HCT116 (cell line): ENCODE measurements around the gene MBTPS2. TPM values are rescaled to one million over a fixed set of nuclear protein-coding genes. Genes with fewer than 3 reads are reported as not detected.

Source experiments
- ATAC-seq: fragments of 200-7000 bp; cut with Tn5 transposase; 2 replicates; pipeline ENCODE4 v1.9.1; 2020; ENCODE audit warnings: mild to moderate bottlenecking, moderate library complexity
- BruUV-seq: library from RNA; stranded (reverse); fragments of 400-500 nt; replicated peaks from 2 replicates; lab custom pipeline; 2021; lab: Mats Ljungman, UMichigan
- CTCF ChIA-PET: fragments of 300-600 bp; sonication (Branson Sonifier 250); formaldehyde crosslinking; loops from one replicate; lab custom pipeline; 2021; ENCODE audit warnings: antibody characterized with exemption; lab: Charles Lee
- POLR2A ChIA-PET: fragments of 300-600, 350-600 bp; sonication (Branson Sonifier 250); formaldehyde crosslinking; loops from one replicate; lab custom pipeline; 2021; ENCODE audit warnings: antibody characterized with exemption; lab: Charles Lee
- RAD21 ChIA-PET, 2 experiments: fragments of 300-600 bp; sonication (Branson Sonifier 250); formaldehyde crosslinking; loops; one replicate each; lab custom pipeline; 2023; ENCODE audit warnings: low total read pairs in 2 of 2; ENCODE audit not compliant: uncharacterized antibody in 2 of 2, unreplicated experiment in 2 of 2, low non-redundant PET in 1 of 2; lab: Charles Lee
- DNase-seq: peaks from one replicate; pipeline ENCODE4 v3.0.0-alpha.2; 2010; ENCODE audit warnings: low read depth, low spot score
- H2AFZ ChIP-seq: fragments of 200-600 bp; shearing (Covaris generic), sonication (generic); 2 replicates; pipeline ENCODE4 v1.6.1; 2017; ENCODE audit warnings: low read depth, mixed run types, mixed read lengths, antibody characterized with exemption, low read length; ENCODE audit not compliant: poor library complexity, severe bottlenecking
- H3K27ac ChIP-seq: 2 replicates; pipeline ENCODE4 v1.5.1; 2012; ENCODE audit warnings: low read depth, low read length
- H3K27me3 ChIP-seq: fragments of 200-600 bp; sonication (generic); 2 replicates; pipeline ENCODE4 v1.6.1; 2016; ENCODE audit warnings: mixed run types, low read length, mixed read lengths; ENCODE audit not compliant: insufficient read depth
- H3K36me3 ChIP-seq, 2 experiments: fragments of 200-500 bp in 1 of 2; fragments of 200-600 bp in 1 of 2; sonication (Bioruptor generic) in 1 of 2; sonication (generic) in 1 of 2; 2 replicates each; pipeline versions ENCODE4 v1.5.1 to v1.6.1; 2014 to 2016; ENCODE audit warnings: low read length in 2 of 2, inconsistent platforms in 1 of 2, mixed read lengths in 1 of 2, mixed run types in 1 of 2; ENCODE audit not compliant: insufficient read depth in 2 of 2, control insufficient read depth in 1 of 2
- H3K4me1 ChIP-seq, 2 experiments: fragments of 200-600 bp in 1 of 2; sonication (generic) in 1 of 2; 2 replicates each; pipeline versions ENCODE4 v1.5.1 to v1.6.1; 2012 to 2017; ENCODE audit warnings: low read length in 2 of 2, inconsistent platforms in 1 of 2, mild to moderate bottlenecking in 1 of 2, mixed read lengths in 1 of 2, mixed run types in 1 of 2, moderate library complexity in 1 of 2; ENCODE audit not compliant: insufficient read depth in 2 of 2, control insufficient read depth in 1 of 2
- H3K4me2 ChIP-seq: fragments of 200-600 bp; sonication (generic); 2 replicates; pipeline ENCODE4 v1.6.1; 2017; ENCODE audit warnings: mixed run types, low read length, mixed read lengths
- H3K4me3 ChIP-seq, 2 experiments: fragments of 200-600 bp in 1 of 2; sonication (generic) in 1 of 2; replicated peaks in 1 of 2; 2 replicates each; pipeline ENCODE4 v1.5.1; 2011 to 2016; ENCODE audit warnings: low read length in 2 of 2, control low read depth in 1 of 2, low read depth in 1 of 2, mild to moderate bottlenecking in 1 of 2, mixed read lengths in 1 of 2, mixed run types in 1 of 2
- H3K79me2 ChIP-seq: fragments of 200-600 bp; sonication (generic); 2 replicates; pipeline ENCODE4 v1.6.1; 2017; ENCODE audit warnings: mild to moderate bottlenecking, mixed run types, low read length, moderate library complexity, mixed read lengths; ENCODE audit not compliant: insufficient read depth
- H3K9ac ChIP-seq: fragments of 200-600 bp; sonication (generic); 2 replicates; pipeline ENCODE4 v1.6.1; 2016; ENCODE audit warnings: low read length, mixed read lengths
- H3K9me2 ChIP-seq: fragments of 200-600 bp; sonication (generic), shearing (Covaris generic); 2 replicates; pipeline ENCODE4 v1.6.1; 2017; ENCODE audit warnings: mixed run types, mild to moderate bottlenecking, moderate library complexity; ENCODE audit not compliant: insufficient read depth
- H3K9me3 ChIP-seq, 2 experiments: fragments of 200-500 bp in 1 of 2; fragments of 200-600 bp in 1 of 2; sonication (Bioruptor generic) in 1 of 2; sonication (generic) in 1 of 2; 2 replicates each; pipeline ENCODE4 v1.6.1; 2014 to 2017; ENCODE audit warnings: low read length in 2 of 2, mixed read lengths in 2 of 2, inconsistent platforms in 1 of 2, low read depth in 1 of 2, mild to moderate bottlenecking in 1 of 2, mixed run types in 1 of 2, moderate library complexity in 1 of 2; ENCODE audit not compliant: control insufficient read depth in 1 of 2, insufficient read depth in 1 of 2
- H4K20me1 ChIP-seq: fragments of 200-600 bp; sonication (generic), shearing (Covaris generic); 2 replicates; pipeline ENCODE4 v1.6.1; 2017; ENCODE audit warnings: mixed run types, mild to moderate bottlenecking, moderate library complexity; ENCODE audit not compliant: insufficient read depth
- ATF3 ChIP-seq: IDR thresholded peaks from 2 replicates; pipeline ENCODE4 v1.6.1; 2012
- EGR1 ChIP-seq: IDR thresholded peaks from 2 replicates; pipeline ENCODE4 v1.6.1; 2012; ENCODE audit warnings: low read depth
- ELF1 ChIP-seq: IDR thresholded peaks from 2 replicates; pipeline ENCODE4 v1.6.1; 2012; ENCODE audit warnings: low read depth, borderline replicate concordance
- EZH2 ChIP-seq: fragments of 200-600 bp; sonication (generic); IDR thresholded peaks from 2 replicates; pipeline ENCODE4 v1.6.1; 2017; ENCODE audit warnings: antibody characterized with exemption, mixed run types
- EZH2phosphoT487 ChIP-seq: fragments of 200-600 bp; IDR thresholded peaks from 2 replicates; pipeline ENCODE4 v1.6.1; 2018; ENCODE audit warnings: antibody characterized with exemption, borderline replicate concordance
- FOSL1 ChIP-seq: IDR thresholded peaks from 2 replicates; pipeline ENCODE4 v1.6.1; 2012; ENCODE audit warnings: low read depth
- MAX ChIP-seq: IDR thresholded peaks from 2 replicates; pipeline ENCODE4 v1.6.1; 2012
- POLR2AphosphoS5 ChIP-seq: IDR thresholded peaks from 2 replicates; pipeline ENCODE4 v1.6.1; 2011; ENCODE audit warnings: mild to moderate bottlenecking, low read depth, low read length, moderate library complexity
- RAD21 ChIP-seq: IDR thresholded peaks from 2 replicates; pipeline ENCODE4 v1.6.1; 2012; ENCODE audit warnings: low read depth, mild to moderate bottlenecking
- REST ChIP-seq: IDR thresholded peaks from 2 replicates; pipeline ENCODE4 v1.6.1; 2012; ENCODE audit warnings: low read depth
- SP1 ChIP-seq: IDR thresholded peaks from 2 replicates; pipeline ENCODE4 v1.6.1; 2012; ENCODE audit warnings: low read depth
- TCF7L2 ChIP-seq: IDR thresholded peaks from 2 replicates; pipeline ENCODE4 v1.7.0; 2011; ENCODE audit warnings: borderline replicate concordance, inconsistent platforms; ENCODE audit not compliant: insufficient read depth, insufficient read length; ENCODE audit errors: extremely low read depth
- ZFX ChIP-seq: fragments of 450-650 bp; IDR thresholded peaks from 2 replicates; pipeline ENCODE4 v1.6.1; 2017
- ZNF274 ChIP-seq: fragments of 200-500 bp; sonication (Bioruptor generic); IDR thresholded peaks from 2 replicates; pipeline ENCODE4 v1.6.1; 2014; ENCODE audit warnings: mild to moderate bottlenecking, low read depth, low read length, inconsistent platforms
- intact Hi-C: fragments of 100-400 bp; cut with micrococcal nuclease; formaldehyde crosslinking; loops from 2 replicates; pipeline ENCODE4 v1.10.0; 2022
- total RNA-seq: library from RNA; stranded (reverse); gene quantifications from one replicate; pipeline ENCODE4 v1.2.1, GENCODE V29; 2021; ENCODE audit not compliant: unreplicated experiment

MBTPS2 gene
- total RNA-seq, 1 experiment from 2014 or later, result 16.9 TPM

GRCh38 chrX:21802839-21803238 lies 36.6 kb upstream of the MBTPS2 start:
- Histone ChIP-seq H3K9me3 (no peaks in the 10 kb centered on the region), H3K4me1 (peaks cover 38 to 41% of the 10 kb centered on the region in 2 experiments), H3K79me2 (no peaks in the 10 kb centered on the region), H3K9ac (no peak overlapping the region), H3K27me3 (no peaks in the 10 kb centered on the region), H4K20me1 (no peaks in the 10 kb centered on the region), H3K27ac (no peak overlapping the region), H3K4me3 (no peak overlapping the region), H3K36me3 (no peaks in the 10 kb centered on the region), H2AFZ (no peak overlapping the region), H3K4me2 (no peak overlapping the region), H3K9me2 (no peaks in the 10 kb centered on the region)
- ATAC-seq, result no peak
- BruUV-seq, result no TSS peak
- CTCF ChIA-PET, result no interaction called here
- intact Hi-C loops, result no loop called here
- TF ChIP-seq ATF3, result no peak
- no peak for TF ChIP-seq ZNF274
- no peak for TF ChIP-seq EZH2
- no peak for TF ChIP-seq FOSL1
- TF ChIP-seq ZFX, result no peak
- no peak for TF ChIP-seq EZH2phosphoT487
- TF ChIP-seq EGR1, result no peak
- no peak for TF ChIP-seq TCF7L2
- no peak for TF ChIP-seq MAX
- TF ChIP-seq ELF1, result no peak
- TF ChIP-seq REST, result no peak
- TF ChIP-seq RAD21, result no peak
- no peak for TF ChIP-seq SP1
- TF ChIP-seq POLR2AphosphoS5, result no peak
- DNase-seq, result no peak
- POLR2A ChIA-PET, result no interaction called here
- RAD21 ChIA-PET, result no interaction called here
